OCI-LY7 (cell line): ENCODE results near the gene TNS3. TPM values are rescaled to one million over a fixed set of nuclear protein-coding genes. Genes with fewer than 3 reads are reported as not detected.

ENCODE experiments used
- BruUV-seq: library from RNA; stranded (reverse); fragments of 400-500 nt; replicated peaks from 2 replicates; lab custom pipeline; 2021; lab: Mats Ljungman, UMichigan
- CTCF ChIA-PET: fragments of 300-600 bp; sonication (Branson Sonifier 250); formaldehyde crosslinking; loops from one replicate; lab custom pipeline; 2022; ENCODE audit warnings: antibody characterized with exemption; ENCODE audit not compliant: unreplicated experiment; lab: Charles Lee
- POLR2A ChIA-PET: fragments of 300-600 bp; sonication (Branson Sonifier 250); formaldehyde crosslinking; loops from one replicate; lab custom pipeline; 2022; ENCODE audit warnings: antibody characterized with exemption; lab: Charles Lee
- DNase-seq: peaks from one replicate; pipeline ENCODE4 v3.0.0-alpha.2; 2015; ENCODE audit warnings: low spot score
- H2AFZ ChIP-seq: fragments of 200-600 bp; sonication (generic), shearing (Covaris generic); 2 replicates; pipeline ENCODE4 v1.6.1; 2014; ENCODE audit warnings: mild to moderate bottlenecking, antibody characterized with exemption, low read length, moderate library complexity
- H3K27ac ChIP-seq: fragments of 200-600 bp; sonication (generic); 2 replicates; pipeline ENCODE4 v1.5.1; 2014; ENCODE audit warnings: mixed run types, low read depth, mild to moderate bottlenecking, moderate library complexity, low read length, inconsistent platforms; ENCODE audit not compliant: poor library complexity, severe bottlenecking
- H3K36me3 ChIP-seq: fragments of 200-600 bp; sonication (generic); 2 replicates; pipeline ENCODE4 v1.6.1; 2014; ENCODE audit warnings: mild to moderate bottlenecking, antibody characterized with exemption, low read length, moderate library complexity, mixed read lengths; ENCODE audit not compliant: insufficient read depth
- H3K4me1 ChIP-seq: fragments of 200-600 bp; sonication (generic); 2 replicates; pipeline ENCODE4 v1.5.1; 2014; ENCODE audit warnings: mild to moderate bottlenecking, low read length; ENCODE audit not compliant: insufficient read depth, poor library complexity, severe bottlenecking
- H3K4me2 ChIP-seq: fragments of 200-600 bp; sonication (generic); 2 replicates; pipeline ENCODE4 v1.6.1; 2014; ENCODE audit warnings: mild to moderate bottlenecking, low read length
- H3K4me3 ChIP-seq: fragments of 200-600 bp; sonication (generic); 2 replicates; pipeline ENCODE4 v1.5.1; 2014; ENCODE audit warnings: mild to moderate bottlenecking, low read depth, low read length; ENCODE audit not compliant: poor library complexity, severe bottlenecking
- H3K79me2 ChIP-seq: fragments of 200-600 bp; sonication (generic); 2 replicates; pipeline ENCODE4 v1.6.1; 2016; ENCODE audit warnings: low read depth, mild to moderate bottlenecking, low read length, moderate library complexity, mixed read lengths; ENCODE audit not compliant: insufficient read depth
- H3K9me2 ChIP-seq: fragments of 200-600 bp; sonication (generic); 2 replicates; pipeline ENCODE4 v1.6.1; 2016; ENCODE audit warnings: mild to moderate bottlenecking, low read length, mixed read lengths; ENCODE audit not compliant: insufficient read depth
- H3K9me3 ChIP-seq: fragments of 200-600 bp; sonication (generic); 2 replicates; pipeline ENCODE4 v1.6.1; 2014; ENCODE audit warnings: mild to moderate bottlenecking, mixed run types, low read length, mixed read lengths
- H4K20me1 ChIP-seq: fragments of 200-600 bp; sonication (generic); 2 replicates; pipeline ENCODE4 v1.6.1; 2014; ENCODE audit warnings: mild to moderate bottlenecking, antibody characterized with exemption, low read length, moderate library complexity, mixed read lengths; ENCODE audit not compliant: insufficient read depth
- CTCF ChIP-seq: fragments of 200-600 bp; sonication (generic); conservative IDR thresholded peaks from 2 replicates; pipeline ENCODE4 v1.5.1; 2014; ENCODE audit warnings: mild to moderate bottlenecking, antibody characterized with exemption, low read length, moderate library complexity, mixed read lengths
- EZH2phosphoT487 ChIP-seq: fragments of 200-600 bp; sonication (generic); IDR thresholded peaks from 2 replicates; pipeline ENCODE4 v1.6.1; 2018; ENCODE audit warnings: low read depth, borderline replicate concordance, mild to moderate bottlenecking, mixed run types, antibody characterized with exemption, low read length, moderate library complexity, mixed read lengths
- intact Hi-C: fragments of 100-400 bp; cut with micrococcal nuclease; formaldehyde crosslinking; loops from one replicate; pipeline ENCODE4 v1.10.0; 2022; ENCODE audit not compliant: unreplicated experiment
- total RNA-seq, 2 experiments: library from RNA; depleted of rRNA in 1 of 2; stranded (reverse); fragments of >200 nt in 1 of 2; shearing (Covaris generic) in 1 of 2; gene quantifications; 2 replicates each; pipeline ENCODE4 v1.2.3, GENCODE V29; 2014 to 2022

TNS3 gene
- total RNA-seq, 2 experiments from 2014 or later = 9.5 to 42.1 TPM

GRCh38 chr7:47574482-47575329 lies 7.2 kb downstream of the TNS3 start:
- no peaks in the 10 kb centered on the region for H3K9me3 ChIP-seq
- intact Hi-C loops = loop anchor here (5.0 kb wide), 1 partner anchor 77 kb away; no protein-coding TSS in a partner anchor
- DNase-seq = peak; percentile 93
- POLR2A ChIA-PET = interaction anchor here (0.6 to 1.7 kb wide), 11 partner anchors 10 to 238 kb away, joined by 3 to 8 read pairs (median 4); no protein-coding TSS in a partner anchor
- H3K4me2 ChIP-seq = peak overlapping the region; percentile 63
- H3K4me1 ChIP-seq = peaks cover 73% of the 10 kb centered on the region
- H2AFZ ChIP-seq = peak overlapping the region; percentile 51; the same call in 1 of the 2 replicates
- H3K79me2 ChIP-seq = peaks cover 17% of the 10 kb centered on the region; the same call in 1 of the 2 replicates
- BruUV-seq = no TSS peak
- TF ChIP-seq CTCF (no peak), EZH2phosphoT487 (no peak)
- H3K9me2 ChIP-seq = no peaks in the 10 kb centered on the region
- peak overlapping the region; percentile 58 for H3K4me3 ChIP-seq
- CTCF ChIA-PET = interaction anchor here (0.6 to 2.2 kb wide), 3 partner anchors 21 to 90 kb away, joined by 3 to 6 read pairs (median 3); no protein-coding TSS in a partner anchor
- H3K36me3 ChIP-seq = peaks cover 6% of the 10 kb centered on the region; the same call in 1 of the 2 replicates
- peak overlapping the region; percentile 75 for H3K27ac ChIP-seq
- H4K20me1 ChIP-seq = no peaks in the 10 kb centered on the region

GRCh38 chr7:47573758-47574481 lies 8.0 kb downstream of the TNS3 start:
- H3K4me3 ChIP-seq = peak overlapping the region; percentile 58
- no peak for TF ChIP-seq EZH2phosphoT487
- no peak for TF ChIP-seq CTCF
- intact Hi-C loops = no loop called here
- H3K9me2 ChIP-seq = no peaks in the 10 kb centered on the region
- ChIA-PET POLR2A (interaction anchor here (0.7 to 1.4 kb wide), 3 partner anchors 9 to 98 kb away, joined by 4 to 7 read pairs (median 4); no protein-coding TSS in a partner anchor), CTCF (interaction anchor here (0.8 kb wide), 1 partner anchor 21 kb away, joined by 3 read pairs; no protein-coding TSS in a partner anchor)
- peaks cover 66% of the 10 kb centered on the region for H3K4me1 ChIP-seq
- no peak for DNase-seq
- H3K4me2 ChIP-seq = peak overlapping the region; percentile 63
- BruUV-seq = no TSS peak
- no peaks in the 10 kb centered on the region for H3K9me3 ChIP-seq
- peaks cover 14% of the 10 kb centered on the region; the same call in 1 of the 2 replicates for H3K79me2 ChIP-seq
- peak overlapping the region; percentile 75 for H3K27ac ChIP-seq
- peaks cover 6% of the 10 kb centered on the region; the same call in 1 of the 2 replicates for H3K36me3 ChIP-seq
- H4K20me1 ChIP-seq = no peaks in the 10 kb centered on the region
- H2AFZ ChIP-seq = peak overlapping the region; percentile 51; the same call in 1 of the 2 replicates
